ENCODE data around the gene SPAG16. TPM values are rescaled to one million over a fixed set of nuclear protein-coding genes. Genes with fewer than 3 reads are reported as not detected.
"Not testable (repeated sequence)": the region's sequence is repeated elsewhere in the genome, so short reads cannot be mapped to it uniquely, and the experiment has no call there.

Gene SPAG16
- total RNA-seq, 1 experiment from 2014 or later = 42.8 TPM

DNA sequence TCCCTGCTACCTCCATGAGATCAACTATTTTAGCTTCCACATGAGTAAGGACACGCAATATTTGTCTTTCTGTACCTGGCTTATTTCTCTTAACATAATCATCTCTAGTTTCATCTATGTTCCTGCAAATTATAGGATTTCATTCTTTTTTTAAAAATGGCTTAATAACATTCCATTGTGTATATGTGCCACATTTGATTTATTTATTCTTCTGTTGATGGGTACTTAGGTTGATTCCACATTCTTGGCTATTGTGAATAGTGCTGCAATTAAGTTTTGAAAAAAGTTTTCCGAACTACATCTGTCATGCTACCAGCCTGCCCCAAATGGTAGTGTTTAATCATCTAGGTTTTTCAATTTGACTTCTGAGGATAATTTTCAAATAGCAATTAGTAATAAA is 36.3 kb downstream of the SPAG16 start:
- DNase-seq (ENCODE audit: low spot score) = no peak
- in situ Hi-C loops (cut with HindIII; ENCODE audit: low sequenced_read_pairs) = no loop called here

DNA sequence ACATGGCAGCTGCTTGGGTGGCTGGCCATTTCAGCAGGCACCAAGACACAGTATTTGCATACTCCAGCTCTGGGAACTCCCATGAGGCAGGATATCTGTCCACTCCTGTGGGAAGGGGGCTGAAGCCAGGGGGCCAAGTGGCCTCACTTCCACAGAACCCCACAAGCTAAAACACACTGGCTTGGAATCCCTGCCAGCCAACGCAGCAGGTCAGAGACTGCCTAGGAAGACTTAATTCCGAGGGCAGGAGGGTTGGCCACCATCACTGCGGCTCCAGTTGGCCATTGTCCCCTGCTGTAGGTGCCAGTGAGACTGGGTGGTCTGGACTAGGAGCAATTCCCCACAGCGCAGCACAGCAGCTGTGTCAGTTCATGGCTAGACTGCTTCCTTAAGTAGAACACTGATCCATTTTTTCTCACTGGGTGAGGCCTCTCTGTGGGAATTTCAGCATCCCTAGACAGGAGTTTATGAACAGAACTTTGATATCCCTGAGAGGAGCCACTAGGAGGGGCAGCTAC is 52.0 kb downstream of the SPAG16 start:
- in situ Hi-C loops (cut with HindIII; ENCODE audit: low sequenced_read_pairs) = no loop called here
- no peak for DNase-seq (ENCODE audit: low spot score)

- in situ Hi-C loops (cut with HindIII; ENCODE audit: low sequenced_read_pairs) = no loop called here
- DNase-seq (ENCODE audit: low spot score) = no peak
These were observed 69.2 kb downstream of the SPAG16 start for GRCh38 chr2:213353419-213353818.

- no peak for DNase-seq (ENCODE audit: low spot score)
- in situ Hi-C loops (cut with HindIII; ENCODE audit: low sequenced_read_pairs) = no loop called here
These were observed 92.4 kb downstream of the SPAG16 start for GRCh38 chr2:213376644-213377043.

- in situ Hi-C loops (cut with HindIII; ENCODE audit: low sequenced_read_pairs); DNase-seq (ENCODE audit: low spot score): not testable (repeated sequence)
These were observed 122.8 kb downstream of the SPAG16 start for GRCh38 chr2:213407027-213407426.

GRCh38 chr2:213408426-213409070 is 124.3 kb downstream of the SPAG16 start:
- DNase-seq (ENCODE audit: low spot score); in situ Hi-C loops (cut with HindIII; ENCODE audit: low sequenced_read_pairs): not testable (repeated sequence)

DNA sequence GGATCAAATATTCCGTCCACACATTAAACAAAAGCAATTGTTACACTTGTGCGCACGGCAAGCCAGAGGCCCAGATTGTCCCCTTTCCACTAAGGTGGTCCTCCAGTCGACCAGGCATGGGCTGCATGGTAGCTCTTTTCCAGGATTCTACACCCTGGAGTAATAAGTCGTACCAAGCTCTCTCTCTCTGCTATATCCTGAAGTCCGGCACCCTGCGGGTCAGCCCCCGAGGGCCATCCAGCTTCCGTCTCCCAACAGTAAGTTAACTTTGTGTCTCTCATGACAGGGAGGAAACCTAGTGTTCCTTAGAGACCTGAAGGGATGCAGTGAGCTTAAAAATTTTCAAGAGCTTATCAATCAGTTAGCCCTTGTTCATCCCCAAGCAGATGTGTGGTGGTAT is 126.4 kb downstream of the SPAG16 start:
- in situ Hi-C loops (cut with HindIII; ENCODE audit: low sequenced_read_pairs); DNase-seq (ENCODE audit: low spot score): not testable (repeated sequence)

DNA sequence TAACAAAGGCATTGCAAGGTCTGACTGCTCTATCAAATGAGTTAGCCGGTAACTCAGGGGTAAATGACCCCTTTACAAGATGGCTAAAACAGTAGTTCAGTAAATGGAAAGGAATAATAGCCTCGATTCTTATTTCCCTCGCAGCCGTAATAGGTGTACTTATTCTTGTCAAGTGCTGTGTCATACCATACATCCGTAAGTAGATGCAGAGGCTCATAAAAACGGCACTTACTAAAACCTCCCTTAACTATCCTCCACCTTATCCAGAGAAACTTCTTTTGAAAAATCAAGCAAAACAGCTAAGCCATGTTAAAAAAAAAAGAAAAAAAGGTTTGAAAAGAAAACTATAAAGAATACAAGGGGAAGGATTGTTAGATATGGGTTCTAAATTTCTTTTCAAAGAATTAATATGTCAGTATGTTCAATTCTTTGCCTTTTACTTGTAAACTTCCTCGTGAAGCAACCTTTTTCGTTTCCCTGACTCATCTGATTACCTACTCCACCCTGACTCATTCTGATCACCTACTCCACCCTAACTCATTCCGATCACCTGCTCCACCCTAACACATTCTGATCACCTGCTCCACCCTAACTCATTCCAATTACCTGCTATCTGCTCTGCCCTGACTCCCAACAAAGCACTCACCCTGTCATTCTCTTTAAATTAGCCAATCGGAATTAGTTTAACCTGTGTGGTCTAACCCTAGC is 127.5 kb downstream of the SPAG16 start:
- DNase-seq (ENCODE audit: low spot score) = no peak
- in situ Hi-C loops (cut with HindIII; ENCODE audit: low sequenced_read_pairs) = no loop called here

DNA sequence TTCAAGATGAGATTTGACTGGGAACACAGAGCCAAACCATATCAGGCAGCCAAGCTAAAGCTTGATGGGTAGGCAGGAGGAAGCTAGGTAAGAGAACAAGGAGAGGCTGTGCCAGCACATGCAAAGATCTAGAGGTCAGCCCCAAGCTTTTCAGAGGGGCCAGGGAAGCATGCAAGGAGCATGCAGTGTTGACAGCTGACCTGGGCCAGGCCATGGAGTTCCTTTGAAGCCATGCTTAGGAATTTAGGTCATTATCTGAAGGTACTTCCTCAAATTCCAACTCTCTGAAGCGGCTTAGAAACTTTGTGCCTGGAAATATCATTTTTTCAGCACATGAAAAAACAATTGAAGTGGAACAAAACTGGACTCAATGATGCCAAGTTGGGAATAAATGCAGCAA is 130.8 kb downstream of the SPAG16 start:
- no peak for DNase-seq (ENCODE audit: low spot score)
- in situ Hi-C loops (cut with HindIII; ENCODE audit: low sequenced_read_pairs) = no loop called here

DNA sequence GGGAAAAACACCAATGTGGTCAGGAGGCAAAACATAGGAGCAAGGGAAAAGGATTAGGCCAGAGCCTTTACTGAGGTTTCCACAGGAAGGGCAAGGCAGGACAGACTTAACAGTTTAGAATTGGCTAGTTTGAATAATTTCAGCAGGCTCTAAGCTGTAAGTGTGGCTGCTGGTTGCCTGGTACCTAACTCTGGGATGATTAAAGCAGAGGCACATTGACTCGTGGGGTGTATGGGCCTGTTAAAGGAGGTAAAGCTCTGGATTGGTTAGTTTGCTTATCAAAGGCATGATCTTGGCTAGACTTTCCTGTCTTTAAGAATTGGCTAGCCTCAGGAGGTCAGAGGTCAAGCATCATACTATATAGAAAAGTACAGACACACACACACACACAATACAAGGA is 132.6 kb downstream of the SPAG16 start:
- in situ Hi-C loops (cut with HindIII; ENCODE audit: low sequenced_read_pairs) = no loop called here
- DNase-seq (ENCODE audit: low spot score) = no peak

DNA sequence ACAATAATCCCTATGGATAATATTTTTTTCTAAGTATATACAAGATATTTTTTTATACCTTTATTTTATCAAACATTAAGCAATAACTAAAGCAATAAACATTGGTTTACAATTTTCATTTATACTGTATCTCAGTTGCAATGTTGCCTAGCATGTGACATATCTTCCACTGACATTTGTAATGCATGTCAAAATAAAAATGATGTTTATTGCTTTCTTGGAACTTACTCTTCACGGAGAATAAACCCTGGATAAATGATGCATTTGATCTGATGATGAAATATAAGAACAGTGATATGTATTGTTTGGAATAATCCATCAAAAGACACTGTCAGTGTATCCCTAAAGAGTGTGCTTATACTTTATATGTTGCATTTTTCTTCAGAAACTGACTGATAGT is 135.7 kb downstream of the SPAG16 start:
- no peak for DNase-seq (ENCODE audit: low spot score)
- in situ Hi-C loops (cut with HindIII; ENCODE audit: low sequenced_read_pairs) = no loop called here

- in situ Hi-C loops (cut with HindIII; ENCODE audit: low sequenced_read_pairs) = no loop called here
- DNase-seq (ENCODE audit: low spot score) = no peak
These were observed 136.6 kb downstream of the SPAG16 start for GRCh38 chr2:213420828-213421385.

GRCh38 chr2:213422211-213422610 is 137.9 kb downstream of the SPAG16 start:
- no peak for DNase-seq (ENCODE audit: low spot score)
- in situ Hi-C loops (cut with HindIII; ENCODE audit: low sequenced_read_pairs) = no loop called here

GRCh38 chr2:213425618-213426017 is 141.4 kb downstream of the SPAG16 start:
- in situ Hi-C loops (cut with HindIII; ENCODE audit: low sequenced_read_pairs) = no loop called here
- DNase-seq (ENCODE audit: low spot score) = no peak

DNA sequence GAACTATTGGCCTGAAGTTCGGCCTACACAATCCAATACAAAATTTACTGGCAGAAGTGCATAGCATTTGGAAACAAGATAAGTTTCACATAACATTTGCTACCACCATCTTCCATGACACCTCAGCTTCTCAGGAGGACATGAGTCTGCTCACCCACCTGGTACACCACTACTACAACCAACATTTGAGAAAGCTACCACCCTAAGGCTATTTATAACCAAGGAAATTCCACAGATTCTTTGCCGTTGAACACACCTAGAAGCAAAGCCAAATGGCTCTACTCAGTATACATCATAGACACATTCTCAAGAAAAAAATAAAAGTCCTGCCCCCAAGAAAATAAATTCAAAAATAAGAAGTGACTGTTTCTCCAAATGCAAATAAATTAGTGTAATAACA is 145.3 kb downstream of the SPAG16 start:
- DNase-seq (ENCODE audit: low spot score) = no peak
- in situ Hi-C loops (cut with HindIII; ENCODE audit: low sequenced_read_pairs) = no loop called here

- no peak for DNase-seq (ENCODE audit: low spot score)
- in situ Hi-C loops (cut with HindIII; ENCODE audit: low sequenced_read_pairs) = no loop called here
These were observed 159.7 kb downstream of the SPAG16 start for GRCh38 chr2:213443921-213444320.

GRCh38 chr2:213451542-213452239 is 167.4 kb downstream of the SPAG16 start:
- in situ Hi-C loops (cut with HindIII; ENCODE audit: low sequenced_read_pairs) = no loop called here
- DNase-seq (ENCODE audit: low spot score) = no peak

DNA sequence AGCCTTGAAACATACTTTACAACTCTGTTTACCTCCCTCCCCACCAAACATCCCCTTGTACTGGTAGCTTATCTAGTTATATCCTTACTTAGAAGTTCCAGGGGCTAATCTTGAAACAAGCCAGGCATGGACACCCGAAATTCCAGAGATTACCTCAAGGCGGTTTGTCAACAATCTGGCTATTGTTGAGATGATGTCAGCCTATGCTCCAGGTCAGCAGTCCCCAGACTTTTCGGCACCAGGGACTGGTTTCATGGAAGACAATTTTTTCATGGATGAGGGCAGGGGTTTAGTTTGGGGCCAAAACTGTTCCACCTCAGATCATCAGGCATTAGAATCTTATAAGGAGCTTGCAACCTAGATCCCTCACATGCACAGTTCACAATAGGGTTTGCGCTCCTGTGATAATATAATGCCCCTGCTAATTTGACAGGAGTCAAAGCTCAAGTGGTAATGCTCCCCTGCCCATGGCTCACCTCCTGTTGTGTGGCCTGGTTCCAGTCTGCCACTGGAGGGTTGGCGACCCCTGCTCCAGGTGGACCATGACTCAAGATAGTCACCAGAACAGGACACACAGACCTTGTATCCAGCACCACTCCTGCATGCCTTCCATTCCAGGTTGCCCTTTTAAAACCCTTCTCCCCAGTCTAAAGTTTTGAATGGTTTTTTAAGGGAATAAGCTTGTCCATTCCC is 171.2 kb downstream of the SPAG16 start:
- in situ Hi-C loops (cut with HindIII; ENCODE audit: low sequenced_read_pairs) = no loop called here
- DNase-seq (ENCODE audit: low spot score) = no peak

GRCh38 chr2:213475433-213475832 is 191.2 kb downstream of the SPAG16 start:
- in situ Hi-C loops (cut with HindIII; ENCODE audit: low sequenced_read_pairs) = no loop called here
- no peak for DNase-seq (ENCODE audit: low spot score)

All from G401 (cell line).